Measurements from ENCODE around the gene VHLL.

- TF ChIP-seq POLR2A (IDR thresholded peaks at IDR 0.05) (peak in 1 of 4 donors; percentile 48), CTCF (IDR thresholded peaks at IDR 0.05) (no peak)
Observed at GRCh38 chr1:156291226-156292061, 7.7 kb downstream of the VHLL start.

Data from esophagus squamous epithelium (tissue), 4 donors.